B cell (primary cell): ENCODE measurements around the gene PRR11. TPM values are rescaled to one million over a fixed set of nuclear protein-coding genes. Genes with fewer than 3 reads are reported as not detected.

ENCODE experiments used
- ATAC-seq: fragments of 200-7000 bp; cut with Tn5 transposase; one replicate; pipeline ENCODE4 v1.10.0; 2021; ENCODE audit warnings: low read depth, mild to moderate bottlenecking, moderate number of reproducible peaks, moderate library complexity
- CTCF ChIA-PET: fragments of 350-600 bp; sonication (Branson Sonifier 250); formaldehyde crosslinking; loops from one replicate; lab custom pipeline; 2021; ENCODE audit warnings: antibody characterized with exemption, inconsistent platforms; lab: Charles Lee
- POLR2A ChIA-PET: fragments of 350-600 bp; sonication (Branson Sonifier 250); formaldehyde crosslinking; loops from one replicate; lab custom pipeline; 2021; ENCODE audit warnings: antibody characterized with exemption; lab: Charles Lee
- DNase-seq: peaks from one replicate; pipeline ENCODE4 v3.0.0; 2013
- H2AFZ ChIP-seq: 2 replicates; pipeline ENCODE4 v1.6.1; 2012; ENCODE audit warnings: mild to moderate bottlenecking, low read depth, low read length; ENCODE audit not compliant: insufficient read depth, poor library complexity, severe bottlenecking
- H3K27ac ChIP-seq, 2 donors: 1 replicate in 1 of 2; 2 replicates in 1 of 2; pipeline ENCODE4 v1.5.1; 2012 to 2013; ENCODE audit warnings: low read length in 2 of 2, mild to moderate bottlenecking in 2 of 2, moderate library complexity in 1 of 2
- H3K27me3 ChIP-seq, 4 experiments: fragments of 200-600 bp in 1 of 4; sonication (generic) in 1 of 4; replicated peaks in 1 of 4; 1 replicate in 2 of 4; 2 replicates in 2 of 4; pipeline versions ENCODE4 v1.6.1 to v1.7.0; 2013 to 2016; ENCODE audit warnings: low read length in 3 of 4, mild to moderate bottlenecking in 2 of 4, mixed read lengths in 1 of 4, moderate library complexity in 1 of 4; ENCODE audit not compliant: insufficient read depth in 4 of 4, control insufficient read depth in 3 of 4; ENCODE audit errors: control extremely low read depth in 1 of 4
- H3K36me3 ChIP-seq, 2 experiments: replicated peaks in 1 of 2; 1 replicate in 1 of 2; 2 replicates in 1 of 2; pipeline versions ENCODE4 v1.6.1 to v1.7.1; 2013; ENCODE audit warnings: low read length in 1 of 2; ENCODE audit not compliant: insufficient read depth in 2 of 2, control insufficient read depth in 1 of 2; ENCODE audit errors: control extremely low read depth in 1 of 2, extremely low read depth in 1 of 2
- H3K4me1 ChIP-seq, 2 donors: fragments of 200-600 bp in 1 of 2; sonication (generic) in 1 of 2; 1 replicate in 1 of 2; 2 replicates in 1 of 2; pipeline versions ENCODE4 v1.5.1 to v1.6.1; 2013 to 2017; ENCODE audit warnings: low read length in 2 of 2; ENCODE audit not compliant: control insufficient read depth in 2 of 2, insufficient read depth in 2 of 2
- H3K4me2 ChIP-seq: replicated peaks from 2 replicates; pipeline ENCODE3; 2012; ENCODE audit warnings: mild to moderate bottlenecking, low read depth, low read length; ENCODE audit not compliant: poor library complexity, severe bottlenecking
- H3K4me3 ChIP-seq, 5 experiments: fragments of 200-600 bp in 1 of 5; sonication (generic) in 1 of 5; 1 replicate in 3 of 5; 2 replicates in 2 of 5; pipeline versions ENCODE4 v1.5.1 to v1.7.0; 2011 to 2016; ENCODE audit warnings: low read length in 4 of 5, mild to moderate bottlenecking in 4 of 5, low read depth in 2 of 5, control low read depth in 1 of 5, moderate library complexity in 1 of 5; ENCODE audit not compliant: insufficient read depth in 1 of 5; ENCODE audit errors: control extremely low read depth in 1 of 5, extremely low read depth in 1 of 5
- H3K79me2 ChIP-seq: fragments of 200-600 bp; sonication (generic); one replicate; pipeline ENCODE4 v1.6.0; 2016; ENCODE audit warnings: low read length; ENCODE audit not compliant: control insufficient read depth, insufficient read depth
- H3K9ac ChIP-seq: fragments of 200-600 bp; sonication (generic); 2 replicates; pipeline ENCODE4 v1.6.1; 2017; ENCODE audit warnings: mild to moderate bottlenecking, low read length, moderate library complexity
- H3K9me3 ChIP-seq, 3 donors: one replicate each; pipeline versions ENCODE4 v1.6.1 to v1.7.1; 2013; ENCODE audit warnings: low read length in 2 of 3; ENCODE audit not compliant: control insufficient read depth in 2 of 3, insufficient read depth in 1 of 3; ENCODE audit errors: control extremely low read depth in 1 of 3
- H4K20me1 ChIP-seq: 2 replicates; pipeline ENCODE4 v1.6.0; 2012; ENCODE audit warnings: mild to moderate bottlenecking, low read length; ENCODE audit not compliant: insufficient read depth, control insufficient read depth, poor library complexity, severe bottlenecking
- H3K27ac Mint-ChIP-seq: one replicate; pipeline ENCODE4 v1.8.0; 2021; ENCODE audit warnings: mixed read lengths
- H3K27me3 Mint-ChIP-seq: one replicate; pipeline ENCODE4 v1.8.0; 2021; ENCODE audit warnings: mixed read lengths
- H3K4me1 Mint-ChIP-seq: one replicate; pipeline ENCODE4 v1.8.0; 2021; ENCODE audit warnings: mixed read lengths
- H3K4me3 Mint-ChIP-seq: one replicate; pipeline ENCODE4 v1.8.0; 2021; ENCODE audit warnings: mixed read lengths
- H3K9me3 Mint-ChIP-seq: one replicate; pipeline ENCODE4 v1.8.0; 2022; ENCODE audit warnings: mixed read lengths; ENCODE audit not compliant: insufficient read depth
- EZH2 ChIP-seq: IDR thresholded peaks from 2 replicates; pipeline ENCODE4 v1.6.1; 2012; ENCODE audit warnings: borderline replicate concordance, low read depth, mild to moderate bottlenecking, moderate library complexity, low read length; ENCODE audit not compliant: insufficient read depth, poor library complexity, severe bottlenecking
- WGBS: methylation state at CpG from one replicate; pipeline ENCODE4 v1.1.5; 2013; ENCODE audit warnings: missing lambda C conversion rate; ENCODE audit not compliant: insufficient coverage; 5-methylcytosine and 5-hydroxymethylcytosine counted together
- intact Hi-C: fragments of 100-400 bp; cut with micrococcal nuclease; formaldehyde crosslinking; loops from one replicate; pipeline ENCODE4 v1.10.0; 2022
- polyA plus RNA-seq: library from polyadenylated mRNA; depleted of rRNA; stranded (reverse); fragments of >200 nt; gene quantifications from 2 replicates; pipeline ENCODE4 v1.2.3, GENCODE V29; 2012
- total RNA-seq, 2 donors: library from RNA; stranded (reverse); fragments of 120-200 nt in 1 of 2; gene quantifications; 1 replicate in 1 of 2; 2 replicates in 1 of 2; pipeline versions ENCODE4 v1.2.3 to v1.2.4, GENCODE V29; 2013 to 2022
- TF ChIP-seq, protein P1 (sequence below): fragments of 200-600 bp; IDR thresholded peaks from one replicate; pipeline ENCODE4 v1.8.0; 2022; ENCODE audit warnings: antibody characterized with exemption, mild to moderate bottlenecking

The PRR11 gene
- total and polyA plus RNA-seq, 2 donors (not counting 1 experiment from before 2014, with no cell fraction given), result 1.2 to 1.5 TPM

DNA sequence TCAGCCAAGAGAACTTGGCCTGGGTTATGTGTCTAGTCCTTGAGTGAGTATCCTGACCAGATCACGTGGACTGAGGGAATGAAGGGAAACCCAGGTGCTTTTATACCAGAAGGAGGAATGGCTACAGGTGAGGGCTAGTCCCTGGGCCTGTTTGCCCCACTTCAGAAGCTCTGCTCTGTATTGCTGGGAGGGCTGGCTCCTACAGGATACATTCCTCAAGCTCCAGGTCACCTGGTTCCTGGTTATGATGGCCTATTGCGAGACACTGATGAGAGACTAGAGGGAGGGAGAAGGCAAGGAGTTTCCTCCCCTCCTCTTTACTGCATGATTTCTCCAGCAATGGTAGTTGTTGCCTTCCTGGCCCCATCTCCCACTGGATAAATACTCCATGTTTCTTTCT is 35.3 kb downstream of the PRR11 start:
- DNase-seq (no peak), ATAC-seq (no peak)
- intact Hi-C loops, result no loop called here
- Histone ChIP-seq H4K20me1 (no peaks in the 10 kb centered on the region), H3K4me1 (peaks cover 6 to 17% of the 10 kb centered on the region in 2 donors), H2AFZ (no peak overlapping the region), H3K27ac (no peak overlapping the region), H3K9me3 (no peaks in the 10 kb centered on the region), H3K27me3 (no peaks in the 10 kb centered on the region), H3K4me2 (no peak overlapping the region), H3K36me3 (no peaks in the 10 kb centered on the region), H3K9ac (no peak overlapping the region), H3K79me2 (no peaks in the 10 kb centered on the region), H3K4me3 (no peak overlapping the region)
- H3K27me3 Mint-ChIP-seq, result no peaks in the 10 kb centered on the region
- no peak overlapping the region for H3K27ac Mint-ChIP-seq
- ChIA-PET CTCF (no interaction called here), POLR2A (no interaction called here)
- H3K4me3 Mint-ChIP-seq, result no peak overlapping the region
- TF ChIP-seq EZH2, result no peak
- TF ChIP-seq, protein P1, sequence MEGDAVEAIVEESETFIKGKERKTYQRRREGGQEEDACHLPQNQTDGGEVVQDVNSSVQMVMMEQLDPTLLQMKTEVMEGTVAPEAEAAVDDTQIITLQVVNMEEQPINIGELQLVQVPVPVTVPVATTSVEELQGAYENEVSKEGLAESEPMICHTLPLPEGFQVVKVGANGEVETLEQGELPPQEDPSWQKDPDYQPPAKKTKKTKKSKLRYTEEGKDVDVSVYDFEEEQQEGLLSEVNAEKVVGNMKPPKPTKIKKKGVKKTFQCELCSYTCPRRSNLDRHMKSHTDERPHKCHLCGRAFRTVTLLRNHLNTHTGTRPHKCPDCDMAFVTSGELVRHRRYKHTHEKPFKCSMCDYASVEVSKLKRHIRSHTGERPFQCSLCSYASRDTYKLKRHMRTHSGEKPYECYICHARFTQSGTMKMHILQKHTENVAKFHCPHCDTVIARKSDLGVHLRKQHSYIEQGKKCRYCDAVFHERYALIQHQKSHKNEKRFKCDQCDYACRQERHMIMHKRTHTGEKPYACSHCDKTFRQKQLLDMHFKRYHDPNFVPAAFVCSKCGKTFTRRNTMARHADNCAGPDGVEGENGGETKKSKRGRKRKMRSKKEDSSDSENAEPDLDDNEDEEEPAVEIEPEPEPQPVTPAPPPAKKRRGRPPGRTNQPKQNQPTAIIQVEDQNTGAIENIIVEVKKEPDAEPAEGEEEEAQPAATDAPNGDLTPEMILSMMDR, result no peak
- no peaks in the 10 kb centered on the region for H3K9me3 Mint-ChIP-seq
- 100% methylated on average over 1 of the region's 2 CpGs for WGBS
- peaks cover 14% of the 10 kb centered on the region for H3K4me1 Mint-ChIP-seq

GRCh38 chr17:59193336-59193862 is 37.9 kb downstream of the PRR11 start:
- H3K36me3 ChIP-seq, result no peaks in the 10 kb centered on the region
- H3K27ac Mint-ChIP-seq, result no peak overlapping the region
- no peaks in the 10 kb centered on the region for H3K9me3 Mint-ChIP-seq
- H3K27ac ChIP-seq, result no peak overlapping the region
- peaks cover 1% of the 10 kb centered on the region for H3K4me1 Mint-ChIP-seq
- intact Hi-C loops, result no loop called here
- no peaks in the 10 kb centered on the region for H3K27me3 ChIP-seq
- ATAC-seq (no peak), DNase-seq (no peak)
- no peak overlapping the region for H3K4me3 ChIP-seq
- H3K4me1 ChIP-seq, result no peaks in the 10 kb centered on the region
- no peak overlapping the region for H3K9ac ChIP-seq
- no peaks in the 10 kb centered on the region for H3K27me3 Mint-ChIP-seq
- ChIA-PET POLR2A (no interaction called here), CTCF (no interaction called here)
- H3K4me3 Mint-ChIP-seq, result no peak overlapping the region
- TF ChIP-seq, protein P1, result no peak
- TF ChIP-seq EZH2, result no peak
- H4K20me1 ChIP-seq, result no peaks in the 10 kb centered on the region
- 64% methylated on average over 1 of the region's 3 CpGs for WGBS
- H2AFZ ChIP-seq, result no peak overlapping the region
- H3K9me3 ChIP-seq, result no peaks in the 10 kb centered on the region
- H3K4me2 ChIP-seq, result no peak overlapping the region
- no peaks in the 10 kb centered on the region for H3K79me2 ChIP-seq
